LNCAP (cell line): ENCODE measurements around the gene DNAH10.

Experiments used
- TF ChIP-seq, protein P1 (sequence below): fragments of 450-650 bp; IDR thresholded peaks from 2 replicates; pipeline ENCODE4 v1.5.1; 2017; ENCODE audit warnings: mild to moderate bottlenecking

The DNAH10 gene

DNA sequence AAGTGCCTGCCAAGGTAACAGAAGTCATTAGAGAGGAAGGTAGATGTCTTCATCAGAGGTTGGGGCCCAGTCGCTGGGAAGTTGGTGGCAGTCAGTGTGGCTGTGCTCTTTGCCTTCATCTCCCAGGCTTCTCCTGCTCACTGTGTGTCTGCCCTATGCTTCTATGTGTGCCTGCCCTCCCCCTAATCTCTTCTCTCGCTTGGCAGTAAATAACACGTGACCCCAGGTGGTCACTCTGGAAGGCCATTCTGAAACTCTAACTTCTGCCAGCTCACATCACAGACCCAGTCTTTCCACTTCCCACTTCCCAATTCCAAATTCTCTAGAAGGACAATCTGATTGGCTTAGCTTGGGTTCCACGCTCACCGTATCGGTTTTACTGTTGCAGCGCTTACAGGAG is 220.2 kb downstream of the DNAH10 start:
- TF ChIP-seq, protein P1, sequence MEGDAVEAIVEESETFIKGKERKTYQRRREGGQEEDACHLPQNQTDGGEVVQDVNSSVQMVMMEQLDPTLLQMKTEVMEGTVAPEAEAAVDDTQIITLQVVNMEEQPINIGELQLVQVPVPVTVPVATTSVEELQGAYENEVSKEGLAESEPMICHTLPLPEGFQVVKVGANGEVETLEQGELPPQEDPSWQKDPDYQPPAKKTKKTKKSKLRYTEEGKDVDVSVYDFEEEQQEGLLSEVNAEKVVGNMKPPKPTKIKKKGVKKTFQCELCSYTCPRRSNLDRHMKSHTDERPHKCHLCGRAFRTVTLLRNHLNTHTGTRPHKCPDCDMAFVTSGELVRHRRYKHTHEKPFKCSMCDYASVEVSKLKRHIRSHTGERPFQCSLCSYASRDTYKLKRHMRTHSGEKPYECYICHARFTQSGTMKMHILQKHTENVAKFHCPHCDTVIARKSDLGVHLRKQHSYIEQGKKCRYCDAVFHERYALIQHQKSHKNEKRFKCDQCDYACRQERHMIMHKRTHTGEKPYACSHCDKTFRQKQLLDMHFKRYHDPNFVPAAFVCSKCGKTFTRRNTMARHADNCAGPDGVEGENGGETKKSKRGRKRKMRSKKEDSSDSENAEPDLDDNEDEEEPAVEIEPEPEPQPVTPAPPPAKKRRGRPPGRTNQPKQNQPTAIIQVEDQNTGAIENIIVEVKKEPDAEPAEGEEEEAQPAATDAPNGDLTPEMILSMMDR = no peak

DNA sequence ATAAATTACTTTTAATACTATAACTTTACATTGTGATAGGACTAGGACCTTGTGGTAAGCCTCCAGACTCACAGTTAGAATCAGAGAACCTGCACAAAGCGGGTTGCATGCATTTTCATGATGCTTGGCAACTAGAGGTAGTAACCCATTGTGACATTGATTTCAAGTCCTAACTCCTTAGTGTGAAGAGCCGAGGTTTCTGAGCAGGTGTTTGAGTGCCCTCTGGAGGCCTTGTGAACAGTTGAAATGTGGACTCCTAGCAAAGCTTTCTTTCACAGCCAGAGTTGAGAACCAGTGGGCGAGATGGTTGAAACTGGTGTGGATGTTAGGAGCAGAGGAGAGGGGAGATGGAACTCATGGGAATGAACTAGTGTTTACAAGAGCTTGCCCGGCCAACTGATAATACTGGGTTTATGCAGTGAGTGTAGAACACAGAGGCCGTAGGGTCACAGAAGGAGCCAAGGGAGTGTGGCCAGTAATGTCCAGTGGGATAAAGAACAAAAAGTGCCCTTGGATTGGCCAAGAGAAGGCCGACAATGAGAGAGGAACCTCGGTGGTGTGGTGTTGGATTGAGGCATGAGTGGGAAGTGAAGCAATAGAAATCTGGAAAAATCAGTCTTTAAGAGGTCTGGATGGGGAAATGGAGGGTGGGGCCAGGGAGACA is 221.9 kb downstream of the DNAH10 start:
- TF ChIP-seq, protein P1 = peak; percentile 71

DNA sequence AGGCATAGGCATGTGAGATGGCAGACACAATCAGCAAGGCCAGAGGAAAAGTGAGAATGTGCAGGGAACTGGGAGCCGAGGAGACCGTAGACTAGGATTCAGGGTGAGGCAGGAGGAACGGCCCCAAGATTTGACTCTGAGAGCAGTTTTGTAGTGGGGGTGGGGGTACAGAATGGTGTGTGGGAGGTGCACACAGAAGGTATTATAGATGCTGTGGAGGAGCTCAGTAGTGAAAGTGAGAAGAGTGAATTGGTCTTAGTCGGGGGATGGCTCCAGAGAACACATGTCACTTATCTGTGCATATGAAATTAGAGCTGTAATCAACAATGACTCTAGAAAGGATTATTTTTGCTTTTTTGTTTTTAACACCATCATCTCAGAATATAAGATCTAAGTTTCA is 222.8 kb downstream of the DNAH10 start:
- TF ChIP-seq, protein P1 = no peak
